ENCODE measurements around the gene FFAR1.
"Not testable (repeated sequence)": the region's sequence is repeated elsewhere in the genome, so short reads cannot be mapped to it uniquely, and the experiment has no call there.

The FFAR1 gene

GRCh38 chr19:35342430-35342829, 5.3 kb upstream of the FFAR1 start:
- no peak for DNase-seq (ENCODE audit: low read depth)

GRCh38 chr19:35344511-35345031, 3.1 kb upstream of the FFAR1 start:
- no peak for DNase-seq (ENCODE audit: low read depth)

DNA sequence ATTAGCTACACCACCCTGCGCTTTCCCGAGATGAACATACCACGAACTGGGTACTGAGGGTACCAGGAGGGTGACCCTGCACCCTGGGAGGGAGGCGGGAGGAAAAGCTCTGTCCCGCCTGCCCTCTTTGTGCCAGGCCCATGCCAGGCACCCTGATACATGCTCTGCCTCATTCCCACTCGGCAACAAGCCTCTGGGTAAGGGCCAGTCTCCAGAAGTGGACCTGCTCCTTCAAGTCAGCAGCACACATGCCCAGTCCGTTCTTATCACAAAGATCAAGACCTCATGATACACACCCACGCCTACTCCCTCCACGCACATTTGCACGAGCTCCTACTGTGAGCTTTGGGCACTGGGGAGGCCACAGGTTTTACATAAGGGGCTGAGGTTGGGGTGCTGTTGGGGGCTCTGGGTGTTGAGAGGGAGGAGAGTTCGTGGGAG, 2.0 kb upstream of the FFAR1 start:
- DNase-seq (ENCODE audit: low read depth), result no peak

GRCh38 chr19:35346193-35347052, 1.3 kb upstream of the FFAR1 start:
- DNase-seq (ENCODE audit: low read depth), result no peak

GRCh38 chr19:35347930-35348298, 212 bp downstream of the FFAR1 start:
- DNase-seq (ENCODE audit: low read depth), result no peak

DNA sequence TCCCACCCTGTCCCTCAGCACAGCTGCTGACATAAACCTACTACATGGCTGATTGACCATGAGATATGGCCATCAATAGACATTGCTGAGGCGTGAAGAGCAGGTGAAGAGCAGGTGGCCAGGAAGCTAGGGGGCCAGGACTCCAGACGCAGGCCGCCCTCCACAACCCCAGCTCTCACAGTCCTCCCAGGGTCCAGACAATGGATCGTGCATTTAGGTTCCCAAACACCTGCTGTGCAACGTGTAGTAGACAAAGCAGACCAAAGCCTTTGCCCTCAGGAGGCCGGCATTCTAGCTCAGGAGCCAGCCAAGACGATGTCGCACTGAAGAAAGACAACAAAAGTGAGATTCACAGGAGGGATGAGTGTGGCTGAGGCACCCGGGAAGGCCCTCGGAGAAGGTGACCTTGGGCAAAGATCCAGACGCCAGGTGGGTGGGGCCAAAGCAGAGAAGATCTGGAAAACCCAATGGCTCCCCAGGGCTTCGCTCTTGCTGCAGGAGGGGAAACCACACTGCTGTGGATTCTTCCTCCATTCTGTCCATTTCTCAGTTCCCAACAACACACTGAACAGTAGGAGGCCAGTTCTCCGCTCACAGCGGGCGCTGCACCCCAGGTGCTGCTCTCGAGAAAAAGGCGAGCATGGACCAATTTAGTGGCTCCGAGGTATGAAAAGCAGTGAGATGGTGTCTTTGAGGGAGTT, 1.4 kb downstream of the FFAR1 start:
- DNase-seq (ENCODE audit: low read depth), result no peak

- no peak for DNase-seq (ENCODE audit: low read depth)
These were observed 2.2 kb downstream of the FFAR1 start for GRCh38 chr19:35349614-35350521.

- no peak for DNase-seq (ENCODE audit: low read depth)
These were observed 2.9 kb downstream of the FFAR1 start for GRCh38 chr19:35350591-35350990.

DNA sequence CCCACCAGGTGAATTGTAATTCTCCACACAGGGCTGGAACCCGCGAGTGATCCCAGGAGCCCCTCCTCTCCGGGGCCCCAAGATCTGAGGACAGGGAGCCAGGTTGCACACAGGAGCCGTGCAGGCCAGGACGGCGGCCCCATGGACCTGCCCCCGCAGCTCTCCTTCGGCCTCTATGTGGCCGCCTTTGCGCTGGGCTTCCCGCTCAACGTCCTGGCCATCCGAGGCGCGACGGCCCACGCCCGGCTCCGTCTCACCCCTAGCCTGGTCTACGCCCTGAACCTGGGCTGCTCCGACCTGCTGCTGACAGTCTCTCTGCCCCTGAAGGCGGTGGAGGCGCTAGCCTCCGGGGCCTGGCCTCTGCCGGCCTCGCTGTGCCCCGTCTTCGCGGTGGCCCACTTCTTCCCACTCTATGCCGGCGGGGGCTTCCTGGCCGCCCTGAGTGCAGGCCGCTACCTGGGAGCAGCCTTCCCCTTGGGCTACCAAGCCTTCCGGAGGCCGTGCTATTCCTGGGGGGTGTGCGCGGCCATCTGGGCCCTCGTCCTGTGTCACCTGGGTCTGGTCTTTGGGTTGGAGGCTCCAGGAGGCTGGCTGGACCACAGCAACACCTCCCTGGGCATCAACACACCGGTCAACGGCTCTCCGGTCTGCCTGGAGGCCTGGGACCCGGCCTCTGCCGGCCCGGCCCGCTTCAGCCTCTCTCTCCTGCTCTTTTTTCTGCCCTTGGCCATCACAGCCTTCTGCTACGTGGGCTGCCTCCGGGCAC, 3.9 kb downstream of the FFAR1 start:
- DNase-seq (ENCODE audit: low read depth), result no peak

DNA sequence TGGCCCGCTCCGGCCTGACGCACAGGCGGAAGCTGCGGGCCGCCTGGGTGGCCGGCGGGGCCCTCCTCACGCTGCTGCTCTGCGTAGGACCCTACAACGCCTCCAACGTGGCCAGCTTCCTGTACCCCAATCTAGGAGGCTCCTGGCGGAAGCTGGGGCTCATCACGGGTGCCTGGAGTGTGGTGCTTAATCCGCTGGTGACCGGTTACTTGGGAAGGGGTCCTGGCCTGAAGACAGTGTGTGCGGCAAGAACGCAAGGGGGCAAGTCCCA, 4.4 kb downstream of the FFAR1 start:
- DNase-seq (ENCODE audit: low read depth), result no peak

- DNase-seq (ENCODE audit: low read depth), result peak; percentile 42
These were observed 5.0 kb downstream of the FFAR1 start for GRCh38 chr19:35352448-35353304.

GRCh38 chr19:35353635-35354034, 5.9 kb downstream of the FFAR1 start:
- DNase-seq (ENCODE audit: low read depth), result no peak

- no peak for DNase-seq (ENCODE audit: low read depth)
These were observed 7.2 kb downstream of the FFAR1 start for GRCh38 chr19:35354898-35355297.

DNA sequence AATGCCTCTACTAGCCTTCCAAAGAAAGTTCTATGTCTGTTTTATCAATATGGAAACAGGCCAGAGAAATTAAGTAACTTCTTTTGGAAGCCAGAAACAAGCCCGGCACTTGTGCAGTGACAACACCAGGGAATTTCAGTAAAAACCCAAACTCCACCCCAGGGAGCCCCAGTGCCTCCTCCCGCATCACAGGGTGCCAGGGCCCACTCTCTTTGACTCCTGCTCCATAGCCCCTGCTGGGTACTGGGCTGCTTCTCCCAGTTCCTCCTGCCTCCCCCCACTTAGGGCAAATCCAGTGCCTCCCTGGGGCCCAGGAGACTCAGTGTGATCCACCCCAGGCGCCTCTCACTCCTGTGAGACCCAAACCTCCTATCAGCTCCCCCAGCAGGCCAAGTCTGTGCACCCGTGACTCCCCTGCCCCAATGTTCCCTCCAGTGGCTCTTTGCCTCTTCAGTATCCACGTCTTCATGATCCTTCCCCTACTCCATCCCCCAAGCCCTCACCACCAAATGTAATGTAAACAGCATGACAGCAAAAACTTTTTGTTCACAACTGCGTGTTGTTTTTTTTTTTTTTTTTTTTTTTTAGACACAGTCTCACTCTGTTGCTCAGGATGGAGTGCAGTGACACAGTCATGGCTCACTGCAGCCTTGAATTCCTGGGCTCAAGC, 8.2 kb downstream of the FFAR1 start:
- no peak for DNase-seq (ENCODE audit: low read depth)

DNA sequence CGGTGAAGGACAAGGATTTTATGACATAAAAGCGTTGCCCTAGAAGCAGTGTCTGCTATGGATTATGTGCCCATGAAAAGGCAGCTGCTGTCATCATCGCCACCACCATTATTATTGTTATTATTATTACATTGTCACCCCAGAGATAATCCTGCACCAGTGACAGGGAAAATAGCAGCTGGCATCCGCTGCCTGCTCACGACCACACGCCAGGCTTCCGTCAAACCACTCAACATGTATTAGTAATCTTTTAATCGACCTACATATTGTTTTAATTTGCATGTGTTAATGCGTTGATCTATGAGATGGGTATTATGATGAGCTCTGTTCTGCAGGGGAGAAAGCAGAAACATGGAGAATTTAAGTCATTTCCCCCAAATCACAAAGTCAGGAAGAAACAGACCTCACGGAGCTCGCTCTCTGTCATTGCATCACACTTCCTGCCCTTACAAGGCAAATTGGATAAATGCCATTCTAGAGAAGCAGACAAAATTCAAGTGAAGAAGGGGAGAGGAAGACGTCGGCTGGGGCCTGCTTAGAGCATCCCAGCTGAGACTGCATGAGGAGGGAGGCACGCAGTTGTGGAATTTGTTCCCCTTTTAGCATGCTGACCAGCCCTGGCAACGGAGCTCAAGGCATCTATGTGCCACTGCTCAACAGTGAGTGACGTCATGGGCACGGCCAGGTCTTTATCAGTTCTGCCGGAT, 10.3 kb downstream of the FFAR1 start, which contains the start of gene FFAR3:
FFAR3 (plus strand) TSS at position 594 of the 707 bp plus-strand sequence. CDS start 431 bp downstream, outside the sequence.
- no peak for DNase-seq (ENCODE audit: low read depth)

DNA sequence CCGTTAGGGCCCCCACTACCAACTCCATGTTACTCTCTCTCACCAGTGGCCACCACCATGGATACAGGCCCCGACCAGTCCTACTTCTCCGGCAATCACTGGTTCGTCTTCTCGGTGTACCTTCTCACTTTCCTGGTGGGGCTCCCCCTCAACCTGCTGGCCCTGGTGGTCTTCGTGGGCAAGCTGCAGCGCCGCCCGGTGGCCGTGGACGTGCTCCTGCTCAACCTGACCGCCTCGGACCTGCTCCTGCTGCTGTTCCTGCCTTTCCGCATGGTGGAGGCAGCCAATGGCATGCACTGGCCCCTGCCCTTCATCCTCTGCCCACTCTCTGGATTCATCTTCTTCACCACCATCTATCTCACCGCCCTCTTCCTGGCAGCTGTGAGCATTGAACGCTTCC, 11.1 kb downstream of the FFAR1 start:
- not testable (repeated sequence) for DNase-seq (ENCODE audit: low read depth)

DNA sequence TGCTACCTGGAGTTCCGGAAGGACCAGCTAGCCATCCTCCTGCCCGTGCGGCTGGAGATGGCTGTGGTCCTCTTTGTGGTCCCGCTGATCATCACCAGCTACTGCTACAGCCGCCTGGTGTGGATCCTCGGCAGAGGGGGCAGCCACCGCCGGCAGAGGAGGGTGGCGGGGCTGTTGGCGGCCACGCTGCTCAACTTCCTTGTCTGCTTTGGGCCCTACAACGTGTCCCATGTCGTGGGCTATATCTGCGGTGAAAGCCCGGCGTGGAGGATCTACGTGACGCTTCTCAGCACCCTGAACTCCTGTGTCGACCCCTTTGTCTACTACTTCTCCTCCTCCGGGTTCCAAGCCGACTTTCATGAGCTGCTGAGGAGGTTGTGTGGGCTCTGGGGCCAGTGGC, 11.7 kb downstream of the FFAR1 start:
- not testable (repeated sequence) for DNase-seq (ENCODE audit: low read depth)

DNA sequence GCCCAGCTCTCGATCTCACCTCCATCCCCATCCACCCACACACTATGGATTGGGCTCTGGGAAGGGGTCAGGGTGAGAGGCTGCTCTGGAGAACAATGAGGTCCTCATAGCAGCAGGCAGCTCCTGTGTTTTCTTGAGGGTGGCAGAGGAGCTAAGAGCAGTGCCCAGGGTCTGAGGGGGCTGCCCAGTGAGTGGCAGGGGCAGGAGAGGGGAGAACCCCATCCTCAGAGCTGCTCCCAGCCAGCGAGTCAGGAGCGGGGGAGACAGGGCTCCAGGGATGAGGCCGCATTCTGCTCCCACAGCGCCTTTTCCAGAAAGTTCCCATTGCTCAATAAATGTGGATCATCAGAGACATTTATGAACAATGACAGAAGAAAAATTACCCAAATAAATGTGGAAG, 12.4 kb downstream of the FFAR1 start:
- not testable (repeated sequence) for DNase-seq (ENCODE audit: low read depth)

GRCh38 chr19:35360880-35361420, 13.2 kb downstream of the FFAR1 start:
- no peak for DNase-seq (ENCODE audit: low read depth)

Data from HS-5 (cell line).